HL-60 (cell line): ENCODE data around the gene FAM53B.

Source experiments
- DNase-seq, 2 experiments: peaks; one replicate each; pipeline ENCODE4 v3.0.0-alpha.2; 2010 to 2020; ENCODE audit warnings: low read depth in 1 of 2, low spot score in 1 of 2
- H3K27ac ChIP-seq: fragments of 250-450 bp; sonication (Bioruptor Pico); replicated peaks from 2 replicates; pipeline ENCODE4 v1.5.1; 2020; ENCODE audit warnings: mild to moderate bottlenecking, moderate library complexity
- H3K27me3 ChIP-seq: fragments of 250-450 bp; sonication (Bioruptor Pico); 2 replicates; pipeline ENCODE4 v1.5.1; 2021; ENCODE audit warnings: mild to moderate bottlenecking, moderate library complexity; ENCODE audit not compliant: insufficient read depth, poor library complexity, severe bottlenecking
- H3K4me3 ChIP-seq: replicated peaks from 2 replicates; pipeline ENCODE4 v1.5.1; 2011; ENCODE audit warnings: mild to moderate bottlenecking, control low read depth, low read length; ENCODE audit not compliant: insufficient read depth
- GABPA ChIP-seq: IDR thresholded peaks from 2 replicates; pipeline ENCODE4 v1.6.1; 2012; ENCODE audit warnings: low read depth
- POLR2AphosphoS5 ChIP-seq: IDR thresholded peaks from 2 replicates; pipeline ENCODE4 v1.6.1; 2012; ENCODE audit warnings: low read depth
- REST ChIP-seq: IDR thresholded peaks from 2 replicates; pipeline ENCODE4 v1.6.1; 2012; ENCODE audit warnings: low read depth; ENCODE audit not compliant: insufficient replicate concordance
- SPI1 ChIP-seq: IDR thresholded peaks from 2 replicates; pipeline ENCODE4 v1.6.1; 2012; ENCODE audit warnings: low read depth, mild to moderate bottlenecking, borderline replicate concordance
- TF ChIP-seq, protein P1 (sequence below): IDR thresholded peaks from one replicate; pipeline ENCODE4 v1.5.1; 2011; ENCODE audit warnings: low read length, control low read depth, inconsistent platforms; ENCODE audit not compliant: insufficient read depth

Gene FAM53B

GRCh38 chr10:124730790-124731189 lies 13.4 kb downstream of the FAM53B start:
- H3K27me3 ChIP-seq: no peaks in the 10 kb centered on the region
- no peak overlapping the region for H3K4me3 ChIP-seq
- TF ChIP-seq SPI1 (no peak), GABPA (no peak), REST (no peak), POLR2AphosphoS5 (no peak)
- TF ChIP-seq, protein P1, sequence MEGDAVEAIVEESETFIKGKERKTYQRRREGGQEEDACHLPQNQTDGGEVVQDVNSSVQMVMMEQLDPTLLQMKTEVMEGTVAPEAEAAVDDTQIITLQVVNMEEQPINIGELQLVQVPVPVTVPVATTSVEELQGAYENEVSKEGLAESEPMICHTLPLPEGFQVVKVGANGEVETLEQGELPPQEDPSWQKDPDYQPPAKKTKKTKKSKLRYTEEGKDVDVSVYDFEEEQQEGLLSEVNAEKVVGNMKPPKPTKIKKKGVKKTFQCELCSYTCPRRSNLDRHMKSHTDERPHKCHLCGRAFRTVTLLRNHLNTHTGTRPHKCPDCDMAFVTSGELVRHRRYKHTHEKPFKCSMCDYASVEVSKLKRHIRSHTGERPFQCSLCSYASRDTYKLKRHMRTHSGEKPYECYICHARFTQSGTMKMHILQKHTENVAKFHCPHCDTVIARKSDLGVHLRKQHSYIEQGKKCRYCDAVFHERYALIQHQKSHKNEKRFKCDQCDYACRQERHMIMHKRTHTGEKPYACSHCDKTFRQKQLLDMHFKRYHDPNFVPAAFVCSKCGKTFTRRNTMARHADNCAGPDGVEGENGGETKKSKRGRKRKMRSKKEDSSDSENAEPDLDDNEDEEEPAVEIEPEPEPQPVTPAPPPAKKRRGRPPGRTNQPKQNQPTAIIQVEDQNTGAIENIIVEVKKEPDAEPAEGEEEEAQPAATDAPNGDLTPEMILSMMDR: no peak
- no peak overlapping the region for H3K27ac ChIP-seq
- no peak for DNase-seq

DNA sequence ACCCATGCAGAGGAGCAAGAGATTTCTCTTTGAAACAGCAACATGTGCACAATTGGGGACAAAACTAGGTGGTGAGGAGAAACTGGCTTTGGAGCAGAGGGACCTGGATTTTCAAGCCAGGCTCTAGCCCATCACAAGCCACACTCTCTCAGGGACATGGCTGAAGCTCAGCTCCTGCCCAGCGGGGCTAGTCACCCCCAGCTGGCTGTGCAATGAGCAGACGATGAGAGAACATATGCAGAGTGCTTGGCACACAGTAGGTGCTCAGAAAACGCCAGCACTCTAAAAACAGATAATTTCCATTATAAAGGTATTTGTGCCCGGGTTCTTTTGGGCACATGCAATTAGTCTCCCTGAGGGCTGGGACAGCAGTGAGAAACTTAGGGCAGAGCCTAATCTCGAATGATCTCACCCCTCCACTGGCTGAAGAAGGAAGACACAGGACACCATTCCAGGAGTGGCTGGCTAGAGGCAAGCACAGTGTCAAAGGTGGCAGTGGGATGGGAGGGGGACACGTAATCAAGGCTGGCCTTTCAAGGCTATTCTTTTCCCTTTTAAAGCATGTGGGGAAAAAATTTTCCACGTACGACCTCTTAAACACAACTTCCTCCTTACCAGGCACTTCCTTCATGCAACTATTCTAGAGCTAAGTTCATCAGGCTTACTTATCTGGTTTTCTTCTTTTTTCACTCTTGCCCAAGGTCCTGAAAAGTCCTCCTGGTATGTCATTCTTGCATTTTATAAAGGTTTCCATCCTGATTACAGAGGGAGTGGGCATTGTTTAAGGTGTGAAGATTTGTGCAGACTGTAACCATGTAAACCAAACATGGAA lies 15.1 kb downstream of the FAM53B start:
- H3K27ac ChIP-seq: 0 out of 2 replicates have a peak overlapping the region, but pooled peaks have one; percentile 17
- no peak for DNase-seq
- H3K27me3 ChIP-seq: no peaks in the 10 kb centered on the region
- no peak overlapping the region for H3K4me3 ChIP-seq
- TF ChIP-seq SPI1: peak; percentile 72
- TF ChIP-seq, protein P1: no peak
- peak; percentile 71 for TF ChIP-seq REST
- no peak for TF ChIP-seq POLR2AphosphoS5

GRCh38 chr10:124728071-124728829 lies 15.9 kb downstream of the FAM53B start:
- TF ChIP-seq, protein P1: no peak
- TF ChIP-seq POLR2AphosphoS5 (peak; percentile 24; the same call in 1 of the 2 replicates), GABPA (no peak)
- Histone ChIP-seq H3K4me3 (no peak overlapping the region), H3K27me3 (no peaks in the 10 kb centered on the region), H3K27ac (peak overlapping the region; percentile 17; the same call in 1 of the 2 replicates)
- peak in 1 of 2 experiments; percentile 53 for DNase-seq
